Ectodermal cell (in vitro differentiated cells): ENCODE results near the gene ENAH.

Experiments
- H3K27ac ChIP-seq: 2 replicates; pipeline ENCODE4 v1.7.0; 2013; ENCODE audit warnings: mild to moderate bottlenecking, low read depth, low read length; ENCODE audit not compliant: insufficient read depth, poor library complexity, severe bottlenecking
- H3K27me3 ChIP-seq: 2 replicates; pipeline ENCODE4 v1.7.0; 2013; ENCODE audit warnings: mild to moderate bottlenecking, low read length; ENCODE audit not compliant: insufficient read depth, control insufficient read depth, poor library complexity, severe bottlenecking
- H3K36me3 ChIP-seq: one replicate; pipeline ENCODE4 v1.7.0; 2013; ENCODE audit warnings: low read length; ENCODE audit not compliant: control insufficient read depth, insufficient read depth
- H3K4me1 ChIP-seq: one replicate; pipeline ENCODE4 v1.7.0; 2013; ENCODE audit warnings: low read length; ENCODE audit not compliant: control insufficient read depth, insufficient read depth
- H3K4me3 ChIP-seq: 2 replicates; pipeline ENCODE4 v1.7.0; 2013; ENCODE audit warnings: low read depth, low read length, control low read depth; ENCODE audit not compliant: insufficient read depth
- H3K9me3 ChIP-seq: 2 replicates; pipeline ENCODE4 v1.7.0; 2013; ENCODE audit warnings: mild to moderate bottlenecking, low read length, moderate library complexity; ENCODE audit not compliant: control insufficient read depth
- WGBS, 2 experiments: methylation state at CpG; one replicate each; pipeline ENCODE4 v1.1.7; 2013; ENCODE audit warnings: missing lambda C conversion rate in 2 of 2; 5-methylcytosine and 5-hydroxymethylcytosine counted together

Gene ENAH

GRCh38 chr1:225470211-225471108, 182.5 kb downstream of the ENAH start:
- WGBS, 2 experiments, result 90% methylated on average over 25 of the region's 25 CpGs
- Histone ChIP-seq H3K36me3 (no peaks in the 10 kb centered on the region), H3K9me3 (no peaks in the 10 kb centered on the region), H3K27me3 (no peaks in the 10 kb centered on the region), H3K4me1 (no peaks in the 10 kb centered on the region), H3K4me3 (no peak overlapping the region), H3K27ac (no peak overlapping the region)

GRCh38 chr1:225469051-225469450, 183.9 kb downstream of the ENAH start:
- Histone ChIP-seq H3K27ac (no peak overlapping the region), H3K27me3 (no peaks in the 10 kb centered on the region), H3K36me3 (no peaks in the 10 kb centered on the region), H3K4me1 (peaks cover 12% of the 10 kb centered on the region), H3K9me3 (no peaks in the 10 kb centered on the region), H3K4me3 (no peak overlapping the region)
- 82 to 83% methylated on average over 4 to 5 of the region's 5 CpGs for WGBS, 2 experiments

- Histone ChIP-seq H3K27ac (no peak overlapping the region), H3K36me3 (no peaks in the 10 kb centered on the region), H3K27me3 (no peaks in the 10 kb centered on the region), H3K9me3 (no peaks in the 10 kb centered on the region), H3K4me3 (no peak overlapping the region), H3K4me1 (peaks cover 14% of the 10 kb centered on the region)
- 93 to 94% methylated on average over 10 of the region's 10 CpGs for WGBS, 2 experiments
These were observed 184.5 kb downstream of the ENAH start for GRCh38 chr1:225468270-225469020.

- Histone ChIP-seq H3K27ac (no peak overlapping the region), H3K4me3 (no peak overlapping the region), H3K9me3 (no peaks in the 10 kb centered on the region), H3K4me1 (peaks cover 23% of the 10 kb centered on the region), H3K36me3 (no peaks in the 10 kb centered on the region), H3K27me3 (no peaks in the 10 kb centered on the region)
- 91 to 95% methylated on average over 23 to 26 of the region's 26 CpGs for WGBS, 2 experiments
These were observed 185.5 kb downstream of the ENAH start for GRCh38 chr1:225467193-225468020.

- 93 to 95% methylated on average over 4 of the region's 4 CpGs for WGBS, 2 experiments
- Histone ChIP-seq H3K36me3 (no peaks in the 10 kb centered on the region), H3K27me3 (no peaks in the 10 kb centered on the region), H3K9me3 (no peaks in the 10 kb centered on the region), H3K4me1 (peaks cover 26% of the 10 kb centered on the region), H3K27ac (no peak overlapping the region), H3K4me3 (no peak overlapping the region)
These were observed 186.1 kb downstream of the ENAH start for GRCh38 chr1:225466848-225467192.

- no peaks in the 10 kb centered on the region for H3K27me3 ChIP-seq
- H3K4me3 ChIP-seq, result no peak overlapping the region
- no peaks in the 10 kb centered on the region for H3K9me3 ChIP-seq
- 87 to 89% methylated on average over 26 of the region's 26 CpGs for WGBS, 2 experiments
- H3K4me1 ChIP-seq, result peaks cover 28% of the 10 kb centered on the region
- no peak overlapping the region for H3K27ac ChIP-seq
- H3K36me3 ChIP-seq, result no peaks in the 10 kb centered on the region
These were observed 187.0 kb downstream of the ENAH start for GRCh38 chr1:225465793-225466517.

- H3K36me3 ChIP-seq, result no peaks in the 10 kb centered on the region
- H3K9me3 ChIP-seq, result no peaks in the 10 kb centered on the region
- WGBS, 2 experiments, result 37 to 39% methylated on average over 15 of the region's 15 CpGs
- H3K4me3 ChIP-seq, result no peak overlapping the region
- H3K4me1 ChIP-seq, result peaks cover 29% of the 10 kb centered on the region
- peak overlapping the region; percentile 47 for H3K27ac ChIP-seq
- H3K27me3 ChIP-seq, result no peaks in the 10 kb centered on the region
These were observed 187.8 kb downstream of the ENAH start for GRCh38 chr1:225464851-225465792.

- no peaks in the 10 kb centered on the region for H3K27me3 ChIP-seq
- 75 to 77% methylated on average over 15 of the region's 15 CpGs for WGBS, 2 experiments
These were observed 190.0 kb downstream of the ENAH start for GRCh38 chr1:225462714-225463574.

More at GRCh38 chr1:225462714-225463574, 190.0 kb downstream of the ENAH start:
- Histone ChIP-seq H3K4me1 (peaks cover 29% of the 10 kb centered on the region), H3K27ac (no peak overlapping the region), H3K4me3 (no peak overlapping the region), H3K9me3 (no peaks in the 10 kb centered on the region), H3K36me3 (no peaks in the 10 kb centered on the region)
